T-helper 2 cell treated with Interferon-gamma antibody and Interleukin-4, amounts not matched to agents 5 μg/mL and 100 μg/mL, for 36 hours (primary cell): ENCODE data around the gene IL31RA.
"Not testable (repeated sequence)": the region's sequence is repeated elsewhere in the genome, so short reads cannot be mapped to it uniquely, and the experiment has no call there.

Source experiments
- DNase-seq: peaks from one replicate; pipeline ENCODE4 v3.0.0; 2021; ENCODE audit warnings: low spot score
- H3K27ac Mint-ChIP-seq: one replicate; pipeline ENCODE4 v1.8.0; 2021; ENCODE audit warnings: mild to moderate bottlenecking, mixed read lengths
- H3K27me3 Mint-ChIP-seq: one replicate; pipeline ENCODE4 v1.8.0; 2021; ENCODE audit warnings: low read depth, mixed read lengths
- H3K36me3 Mint-ChIP-seq: one replicate; pipeline ENCODE4 v1.8.0; 2021; ENCODE audit warnings: low read depth, mixed read lengths
- H3K4me1 Mint-ChIP-seq: one replicate; pipeline ENCODE4 v1.8.0; 2021; ENCODE audit warnings: low read depth, mixed read lengths
- H3K4me3 Mint-ChIP-seq: one replicate; pipeline ENCODE4 v1.8.0; 2022; ENCODE audit warnings: mild to moderate bottlenecking, moderate library complexity, mixed read lengths
- H3K9me3 Mint-ChIP-seq: one replicate; pipeline ENCODE4 v1.8.0; 2021; ENCODE audit warnings: mixed read lengths

Gene IL31RA

GRCh38 chr5:55850839-55851674 lies at the start of gene IL31RA:
Gene IL31RA, plus strand, starts transcription at chr5:55851357. Its CDS starts 214 bp downstream, at chr5:55851571.
- H3K4me1 Mint-ChIP-seq: peaks cover 40% of the 10 kb centered on the region

GRCh38 chr5:55808814-55809213 lies 42.3 kb upstream of the IL31RA start:
- Mint-ChIP-seq H3K9me3 (peaks cover 28% of the 10 kb centered on the region), H3K27me3 (peaks cover 23% of the 10 kb centered on the region)
- H3K36me3 Mint-ChIP-seq, H3K27ac Mint-ChIP-seq, DNase-seq, H3K4me3 Mint-ChIP-seq, H3K4me1 Mint-ChIP-seq: not testable (repeated sequence)

More at GRCh38 chr5:55850839-55851674, at the start of gene IL31RA:
- Mint-ChIP-seq H3K4me3 (no peak within 1 kb of the TSS), H3K27me3 (no peaks in the 10 kb centered on the region), H3K9me3 (no peaks in the 10 kb centered on the region), H3K27ac (no peak within 1 kb of the TSS), H3K36me3 (peaks cover 2% of the 10 kb centered on the region)
- no peak for DNase-seq

- H3K36me3 Mint-ChIP-seq, H3K27ac Mint-ChIP-seq, H3K4me1 Mint-ChIP-seq, H3K9me3 Mint-ChIP-seq, DNase-seq, H3K4me3 Mint-ChIP-seq: not testable (repeated sequence)
- peaks cover 47% of the 10 kb centered on the region for H3K27me3 Mint-ChIP-seq
These were observed 35.2 kb upstream of the IL31RA start for GRCh38 chr5:55815939-55816338.

GRCh38 chr5:55816342-55816741 lies 34.8 kb upstream of the IL31RA start:
- Mint-ChIP-seq H3K27me3 (peaks cover 51% of the 10 kb centered on the region), H3K36me3 (peaks cover 8% of the 10 kb centered on the region), H3K27ac (no peak overlapping the region), H3K9me3 (no peaks in the 10 kb centered on the region), H3K4me3 (no peak overlapping the region), H3K4me1 (peaks cover 9% of the 10 kb centered on the region)
- no peak for DNase-seq

- Mint-ChIP-seq H3K36me3 (peaks cover 8% of the 10 kb centered on the region), H3K27me3 (peaks cover 54% of the 10 kb centered on the region), H3K4me3 (no peak overlapping the region), H3K9me3 (no peaks in the 10 kb centered on the region), H3K4me1 (peaks cover 13% of the 10 kb centered on the region), H3K27ac (no peak overlapping the region)
- no peak for DNase-seq
These were observed 34.1 kb upstream of the IL31RA start for GRCh38 chr5:55817030-55817429.

- Mint-ChIP-seq H3K4me1 (peaks cover 18% of the 10 kb centered on the region), H3K27me3 (peaks cover 52% of the 10 kb centered on the region), H3K9me3 (peaks cover 4% of the 10 kb centered on the region), H3K36me3 (peaks cover 9% of the 10 kb centered on the region), H3K4me3 (no peak overlapping the region), H3K27ac (no peak overlapping the region)
- no peak for DNase-seq
These were observed 30.7 kb upstream of the IL31RA start for GRCh38 chr5:55820488-55820887.

- peaks cover 4% of the 10 kb centered on the region for H3K9me3 Mint-ChIP-seq
- peaks cover 5% of the 10 kb centered on the region for H3K36me3 Mint-ChIP-seq
- no peak for DNase-seq
- H3K27me3 Mint-ChIP-seq: peaks cover 55% of the 10 kb centered on the region
- no peak overlapping the region for H3K27ac Mint-ChIP-seq
- H3K4me3 Mint-ChIP-seq: peak overlapping the region; percentile 64
- H3K4me1 Mint-ChIP-seq: peaks cover 16% of the 10 kb centered on the region
These were observed 29.2 kb upstream of the IL31RA start for GRCh38 chr5:55821731-55822512.

- Mint-ChIP-seq H3K9me3 (peaks cover 4% of the 10 kb centered on the region), H3K27me3 (peaks cover 57% of the 10 kb centered on the region), H3K4me1 (peaks cover 16% of the 10 kb centered on the region), H3K36me3 (peaks cover 5% of the 10 kb centered on the region), H3K4me3 (no peak overlapping the region), H3K27ac (no peak overlapping the region)
- no peak for DNase-seq
These were observed 27.9 kb upstream of the IL31RA start for GRCh38 chr5:55823151-55823796.

GRCh38 chr5:55829956-55830355 lies 21.2 kb upstream of the IL31RA start:
- H3K27ac Mint-ChIP-seq: no peak overlapping the region
- DNase-seq: no peak

GRCh38 chr5:55832446-55832845 lies 18.7 kb upstream of the IL31RA start:
- Mint-ChIP-seq H3K27ac (no peak overlapping the region), H3K27me3 (peaks cover under 1% of the 10 kb centered on the region), H3K36me3 (peaks cover 2% of the 10 kb centered on the region), H3K9me3 (peaks cover 7% of the 10 kb centered on the region), H3K4me3 (no peak overlapping the region), H3K4me1 (no peaks in the 10 kb centered on the region)
- DNase-seq: no peak

More at GRCh38 chr5:55829956-55830355, 21.2 kb upstream of the IL31RA start:
- H3K36me3 Mint-ChIP-seq: peaks cover 2% of the 10 kb centered on the region
- no peak overlapping the region for H3K4me3 Mint-ChIP-seq
- H3K27me3 Mint-ChIP-seq: peaks cover 12% of the 10 kb centered on the region
- peaks cover 7% of the 10 kb centered on the region for H3K9me3 Mint-ChIP-seq
- H3K4me1 Mint-ChIP-seq: no peaks in the 10 kb centered on the region

- peaks cover 2% of the 10 kb centered on the region for H3K36me3 Mint-ChIP-seq
- no peak overlapping the region for H3K4me3 Mint-ChIP-seq
- H3K9me3 Mint-ChIP-seq: peaks cover 7% of the 10 kb centered on the region
- no peaks in the 10 kb centered on the region for H3K4me1 Mint-ChIP-seq
- DNase-seq: no peak
- peaks cover 4% of the 10 kb centered on the region for H3K27me3 Mint-ChIP-seq
- no peak overlapping the region for H3K27ac Mint-ChIP-seq
These were observed 15.0 kb upstream of the IL31RA start for GRCh38 chr5:55836191-55836590.

GRCh38 chr5:55841976-55842375 lies 9.2 kb upstream of the IL31RA start:
- peaks cover 4% of the 10 kb centered on the region for H3K27me3 Mint-ChIP-seq
- H3K4me3 Mint-ChIP-seq: no peak overlapping the region
- no peaks in the 10 kb centered on the region for H3K4me1 Mint-ChIP-seq
- no peak overlapping the region for H3K27ac Mint-ChIP-seq
- peaks cover 22% of the 10 kb centered on the region for H3K9me3 Mint-ChIP-seq
- peaks cover 2% of the 10 kb centered on the region for H3K36me3 Mint-ChIP-seq
- no peak for DNase-seq

GRCh38 chr5:55847837-55848236 lies 3.3 kb upstream of the IL31RA start:
- no peak overlapping the region for H3K27ac Mint-ChIP-seq
- no peaks in the 10 kb centered on the region for H3K27me3 Mint-ChIP-seq
- H3K36me3 Mint-ChIP-seq: peaks cover 3% of the 10 kb centered on the region
- H3K9me3 Mint-ChIP-seq: peaks cover 22% of the 10 kb centered on the region
- DNase-seq: no peak
- H3K4me3 Mint-ChIP-seq: no peak overlapping the region
- H3K4me1 Mint-ChIP-seq: peaks cover 20% of the 10 kb centered on the region

GRCh38 chr5:55848783-55849182 lies 2.4 kb upstream of the IL31RA start:
- Mint-ChIP-seq H3K27ac (no peak overlapping the region), H3K4me1 (peaks cover 28% of the 10 kb centered on the region), H3K27me3 (no peaks in the 10 kb centered on the region), H3K36me3 (peaks cover 3% of the 10 kb centered on the region), H3K9me3 (peaks cover 16% of the 10 kb centered on the region), H3K4me3 (no peak overlapping the region)
- DNase-seq: no peak
